PC-3 (cell line): ENCODE results near the gene JAZF1. TPM values are rescaled to one million over a fixed set of nuclear protein-coding genes. Genes with fewer than 3 reads are reported as not detected.

Experiments used
- ATAC-seq: fragments of 200-7000 bp; cut with Tn5 transposase; 2 replicates; pipeline ENCODE4 v1.9.1; 2020; ENCODE audit warnings: mild to moderate bottlenecking, moderate library complexity
- BruUV-seq: library from RNA; stranded (reverse); fragments of 400-500 nt; replicated peaks from 2 replicates; lab custom pipeline; 2021; lab: Mats Ljungman, UMichigan
- CTCF ChIA-PET: fragments of 300-600 bp; sonication (Branson Sonifier 250); formaldehyde crosslinking; loops from one replicate; lab custom pipeline; 2022; ENCODE audit warnings: antibody characterized with exemption; lab: Charles Lee
- POLR2A ChIA-PET: fragments of 300-600 bp; sonication (Branson Sonifier 250); formaldehyde crosslinking; loops from one replicate; lab custom pipeline; 2022; ENCODE audit warnings: antibody characterized with exemption; ENCODE audit not compliant: unreplicated experiment; lab: Charles Lee
- DNase-seq: peaks from one replicate; pipeline ENCODE4 v3.0.0-alpha.2; 2015
- H2AFZ ChIP-seq: fragments of 300-600 bp; sonication (generic); 2 replicates; pipeline ENCODE4 v1.6.0; 2016; ENCODE audit warnings: antibody characterized with exemption, low read length
- H3F3A ChIP-seq: fragments of 300-600 bp; sonication (generic); one replicate; pipeline ENCODE4 v1.6.0; 2017; ENCODE audit warnings: antibody characterized with exemption, low read length, control low read depth, mild to moderate bottlenecking; ENCODE audit not compliant: unreplicated experiment
- H3K27ac ChIP-seq: fragments of 300-600 bp; sonication (generic); 2 replicates; pipeline ENCODE4 v1.5.1; 2016; ENCODE audit warnings: mild to moderate bottlenecking, low read length
- H3K27me3 ChIP-seq: fragments of 300-600 bp; sonication (generic); 2 replicates; pipeline ENCODE4 v1.6.1; 2016; ENCODE audit warnings: low read length, mixed read lengths
- H3K36me3 ChIP-seq: fragments of 300-600 bp; sonication (generic); 2 replicates; pipeline ENCODE4 v1.6.1; 2016; ENCODE audit warnings: low read depth, mixed run types, low read length, mixed read lengths
- H3K4me1 ChIP-seq: fragments of 300-600 bp; sonication (generic); 2 replicates; pipeline ENCODE4 v1.5.1; 2016; ENCODE audit warnings: low read length; ENCODE audit not compliant: insufficient read depth
- H3K4me2 ChIP-seq: fragments of 300-600 bp; sonication (generic); 2 replicates; pipeline ENCODE4 v1.6.0; 2016; ENCODE audit warnings: low read length
- H3K4me3 ChIP-seq: fragments of 300-600 bp; sonication (generic); 2 replicates; pipeline ENCODE4 v1.5.1; 2016; ENCODE audit warnings: mild to moderate bottlenecking, low read length, mixed read lengths
- H3K79me2 ChIP-seq: fragments of 300-600 bp; sonication (generic); 2 replicates; pipeline ENCODE4 v1.6.1; 2017; ENCODE audit warnings: low read length, mixed read lengths
- H3K9ac ChIP-seq: fragments of 300-600 bp; sonication (generic); 2 replicates; pipeline ENCODE4 v1.6.0; 2016; ENCODE audit warnings: mild to moderate bottlenecking, low read length
- H3K9me2 ChIP-seq: fragments of 300-600 bp; sonication (generic); replicated peaks from 2 replicates; pipeline ENCODE4 v1.6.1; 2016; ENCODE audit warnings: mixed run types, low read length, mixed read lengths
- H3K9me3 ChIP-seq: fragments of 300-600 bp; sonication (generic); 2 replicates; pipeline ENCODE4 v1.6.1; 2016; ENCODE audit warnings: low read length, mixed read lengths
- H4K20me1 ChIP-seq: fragments of 300-600 bp; sonication (generic); 2 replicates; pipeline ENCODE4 v1.6.1; 2016; ENCODE audit warnings: low read length, mixed read lengths
- EZH2 ChIP-seq: fragments of 300-600 bp; sonication (generic); IDR thresholded peaks from one replicate; pipeline ENCODE4 v1.6.1; 2017; ENCODE audit warnings: antibody characterized with exemption, mild to moderate bottlenecking, low read length; ENCODE audit not compliant: unreplicated experiment
- EZH2phosphoT487 ChIP-seq: fragments of 300-600 bp; sonication (generic); IDR thresholded peaks from 2 replicates; pipeline ENCODE4 v1.6.1; 2018; ENCODE audit warnings: mild to moderate bottlenecking, antibody characterized with exemption, low read length, borderline replicate concordance
- intact Hi-C: fragments of 100-400 bp; cut with micrococcal nuclease; formaldehyde crosslinking; loops from 2 replicates; pipeline ENCODE4 v1.9.0; 2023
- total RNA-seq: library from RNA; depleted of rRNA; stranded (reverse); fragments of >200 nt; gene quantifications from 2 replicates; pipeline ENCODE4 v1.2.3, GENCODE V29; 2014
- TF ChIP-seq, protein P1 (sequence below): fragments of 300-600 bp; sonication (generic); conservative IDR thresholded peaks from 2 replicates; pipeline ENCODE4 v1.5.1; 2017; ENCODE audit warnings: antibody characterized with exemption, low read depth, mild to moderate bottlenecking, low read length

Gene JAZF1
- total RNA-seq, 1 experiment from 2014 or later: 2.3 TPM

GRCh38 chr7:27950123-27950522, 230.5 kb downstream of the JAZF1 start:
- H3K4me2 ChIP-seq: no peak overlapping the region
- POLR2A ChIA-PET: no interaction called here

DNA sequence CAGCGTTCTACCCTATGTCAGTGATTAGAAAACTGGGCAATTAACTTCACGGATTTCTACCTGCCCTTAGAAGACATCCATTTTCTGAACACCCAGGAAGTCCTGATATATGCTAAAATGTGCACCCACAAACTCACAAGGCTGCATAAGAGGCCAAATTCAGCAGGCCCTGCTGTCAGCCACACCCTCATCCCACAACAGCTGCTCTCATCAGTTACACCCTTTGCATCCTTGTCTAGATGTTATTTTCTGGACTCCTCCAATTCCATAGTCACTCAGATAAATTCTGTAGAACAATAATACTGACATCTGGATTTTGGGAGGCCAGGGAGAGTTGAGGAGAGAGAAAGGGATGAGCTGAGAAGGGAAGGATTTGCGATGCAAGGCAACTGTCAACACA, 231.7 kb downstream of the JAZF1 start:
- H3K27ac ChIP-seq: no peak overlapping the region
- TF ChIP-seq EZH2phosphoT487 (no peak), EZH2 (no peak)
- TF ChIP-seq, protein P1, sequence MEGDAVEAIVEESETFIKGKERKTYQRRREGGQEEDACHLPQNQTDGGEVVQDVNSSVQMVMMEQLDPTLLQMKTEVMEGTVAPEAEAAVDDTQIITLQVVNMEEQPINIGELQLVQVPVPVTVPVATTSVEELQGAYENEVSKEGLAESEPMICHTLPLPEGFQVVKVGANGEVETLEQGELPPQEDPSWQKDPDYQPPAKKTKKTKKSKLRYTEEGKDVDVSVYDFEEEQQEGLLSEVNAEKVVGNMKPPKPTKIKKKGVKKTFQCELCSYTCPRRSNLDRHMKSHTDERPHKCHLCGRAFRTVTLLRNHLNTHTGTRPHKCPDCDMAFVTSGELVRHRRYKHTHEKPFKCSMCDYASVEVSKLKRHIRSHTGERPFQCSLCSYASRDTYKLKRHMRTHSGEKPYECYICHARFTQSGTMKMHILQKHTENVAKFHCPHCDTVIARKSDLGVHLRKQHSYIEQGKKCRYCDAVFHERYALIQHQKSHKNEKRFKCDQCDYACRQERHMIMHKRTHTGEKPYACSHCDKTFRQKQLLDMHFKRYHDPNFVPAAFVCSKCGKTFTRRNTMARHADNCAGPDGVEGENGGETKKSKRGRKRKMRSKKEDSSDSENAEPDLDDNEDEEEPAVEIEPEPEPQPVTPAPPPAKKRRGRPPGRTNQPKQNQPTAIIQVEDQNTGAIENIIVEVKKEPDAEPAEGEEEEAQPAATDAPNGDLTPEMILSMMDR: no peak
- no peaks in the 10 kb centered on the region for H4K20me1 ChIP-seq
- CTCF ChIA-PET: no interaction called here
- H3K9me3 ChIP-seq: no peaks in the 10 kb centered on the region
- no peak for DNase-seq
- H3F3A ChIP-seq: no peaks in the 10 kb centered on the region
- ATAC-seq: no peak
- intact Hi-C loops: no loop called here
- BruUV-seq: no TSS peak
- H3K36me3 ChIP-seq: no peaks in the 10 kb centered on the region
- POLR2A ChIA-PET: no interaction called here
- no peaks in the 10 kb centered on the region for H3K79me2 ChIP-seq
- no peaks in the 10 kb centered on the region for H3K4me1 ChIP-seq
- no peak overlapping the region for H3K4me2 ChIP-seq
- H3K9me2 ChIP-seq: no peaks in the 10 kb centered on the region
- H3K9ac ChIP-seq: no peak overlapping the region
- no peak overlapping the region for H2AFZ ChIP-seq
- H3K27me3 ChIP-seq: no peaks in the 10 kb centered on the region
- no peak overlapping the region for H3K4me3 ChIP-seq

More at GRCh38 chr7:27950123-27950522, 230.5 kb downstream of the JAZF1 start:
- Histone ChIP-seq H3K9ac (no peak overlapping the region), H3K36me3 (no peaks in the 10 kb centered on the region), H3K9me3 (no peaks in the 10 kb centered on the region), H3K79me2 (no peaks in the 10 kb centered on the region), H3K4me1 (no peaks in the 10 kb centered on the region), H3K27me3 (no peaks in the 10 kb centered on the region), H2AFZ (no peak overlapping the region), H4K20me1 (no peaks in the 10 kb centered on the region), H3F3A (no peaks in the 10 kb centered on the region), H3K9me2 (no peaks in the 10 kb centered on the region), H3K27ac (no peak overlapping the region), H3K4me3 (no peak overlapping the region)
- CTCF ChIA-PET: no interaction called here
- ATAC-seq (no peak), DNase-seq (no peak)
- intact Hi-C loops: no loop called here
- no TSS peak for BruUV-seq
- TF ChIP-seq EZH2 (no peak), EZH2phosphoT487 (no peak)
- TF ChIP-seq, protein P1: no peak

DNA sequence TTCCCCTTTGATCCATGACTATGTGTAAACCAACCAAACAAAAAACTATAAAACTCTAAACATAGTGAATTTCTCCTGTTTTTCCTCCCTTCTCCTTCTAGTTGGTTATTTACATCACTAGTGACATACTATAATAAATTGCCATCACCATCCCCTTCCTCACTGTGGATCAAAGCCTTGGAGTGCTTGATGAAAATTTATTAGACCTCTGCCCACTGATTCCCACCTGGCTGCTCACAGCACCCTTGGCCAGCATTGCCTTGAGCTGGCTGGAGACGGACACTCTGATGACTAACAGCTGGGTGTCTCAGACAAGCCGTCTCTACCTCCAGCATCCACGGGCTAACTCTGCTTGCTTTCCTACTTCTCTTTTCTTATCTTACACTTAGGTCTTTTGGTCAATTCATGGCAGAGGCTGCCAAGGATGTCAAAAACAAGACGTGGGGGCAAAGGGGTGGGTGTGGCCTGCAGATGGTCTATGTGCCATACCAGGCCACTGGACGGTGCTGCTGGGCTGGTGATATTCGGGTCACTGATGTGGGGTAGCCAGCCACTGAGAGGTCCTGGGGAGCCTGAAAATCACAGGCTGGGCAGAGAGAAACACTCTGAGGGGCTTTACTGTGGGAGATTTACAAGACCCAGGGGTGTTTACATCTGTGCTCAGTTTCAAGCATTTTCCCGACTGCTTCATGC, 232.9 kb downstream of the JAZF1 start:
- H3K4me3 ChIP-seq: no peak overlapping the region
- ATAC-seq: no peak
- TF ChIP-seq, protein P1: no peak
- TF ChIP-seq EZH2: no peak
- TF ChIP-seq EZH2phosphoT487: no peak
- H3K27me3 ChIP-seq: no peaks in the 10 kb centered on the region
- no peak for DNase-seq
- intact Hi-C loops: no loop called here
- ChIA-PET POLR2A (no interaction called here), CTCF (no interaction called here)
- H3K27ac ChIP-seq: no peak overlapping the region
- no peaks in the 10 kb centered on the region for H3K79me2 ChIP-seq
- no TSS peak for BruUV-seq
- no peak overlapping the region for H3K4me2 ChIP-seq
- H2AFZ ChIP-seq: no peak overlapping the region
- no peaks in the 10 kb centered on the region for H4K20me1 ChIP-seq
- no peaks in the 10 kb centered on the region for H3F3A ChIP-seq
- H3K9ac ChIP-seq: no peak overlapping the region
- H3K9me2 ChIP-seq: no peaks in the 10 kb centered on the region
- H3K4me1 ChIP-seq: no peaks in the 10 kb centered on the region
- no peaks in the 10 kb centered on the region for H3K36me3 ChIP-seq
- H3K9me3 ChIP-seq: no peaks in the 10 kb centered on the region
